OCI-LY1 (cell line): Measurements from ENCODE around the gene CFAP77.

Experiments
- CTCF ChIP-seq: fragments of 200-600 bp; sonication (generic), shearing (Covaris generic); IDR thresholded peaks from 2 replicates; pipeline ENCODE4 v1.5.1; 2017; ENCODE audit warnings: mild to moderate bottlenecking, antibody characterized with exemption, low read length, moderate library complexity, mixed read lengths
- EZH2 ChIP-seq: fragments of 200-600 bp; sonication (generic), shearing (Covaris generic); IDR thresholded peaks from 2 replicates; pipeline ENCODE4 v1.8.0; 2017; ENCODE audit warnings: borderline replicate concordance, mixed run types, mild to moderate bottlenecking, antibody characterized with exemption, low read length, moderate library complexity, mixed read lengths

GRCh38 chr9:132390966-132391365 is 19.0 kb upstream of the CFAP77 start:
- no peak for TF ChIP-seq CTCF
- no peak for TF ChIP-seq EZH2
